ENCODE measurements around the gene CD84. TPM values are rescaled to one million over a fixed set of nuclear protein-coding genes. Genes with fewer than 3 reads are reported as not detected.

The CD84 gene
- total RNA-seq, 3 donors from 2014 or later (not counting 1 experiment from before 2014, with no cell fraction given), result 11.1 to 56.7 (median 12.9) TPM

DNA sequence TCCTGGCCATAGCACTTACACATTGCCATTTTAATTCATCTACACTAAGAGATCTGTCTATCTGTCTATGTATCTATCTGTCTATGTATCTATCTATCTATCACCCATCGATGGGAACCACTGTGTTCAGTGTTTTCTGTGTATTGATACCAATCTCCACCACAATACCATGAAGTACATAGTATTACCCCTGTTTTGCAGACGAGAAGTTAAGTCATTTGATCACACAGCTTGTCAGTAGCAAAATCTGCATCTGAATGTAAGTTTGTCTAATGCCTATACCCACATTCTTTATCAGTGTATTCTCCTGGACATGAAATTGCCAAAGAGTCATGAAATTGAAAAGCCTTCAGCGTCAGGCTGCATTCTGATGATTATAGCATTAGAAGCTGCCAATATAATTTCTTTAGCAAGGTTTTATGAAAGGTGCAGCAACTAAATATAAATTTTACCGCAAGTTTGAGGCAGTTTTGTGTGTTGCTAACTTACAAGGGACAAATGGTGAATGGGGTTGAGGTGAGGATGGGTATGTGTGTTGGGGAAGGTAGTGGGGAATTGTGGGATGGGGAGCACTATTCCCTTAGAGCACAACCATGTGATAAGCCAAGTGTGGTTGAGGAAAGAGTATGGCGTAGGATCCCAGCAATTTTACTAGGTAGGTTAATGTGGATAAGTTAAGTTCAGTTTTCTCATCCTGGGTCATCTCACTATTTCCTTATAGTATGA, 43.4 kb upstream of the CD84 start:
- Mint-ChIP-seq H3K4me3 (no peak overlapping the region), H3K36me3 (no peaks in the 10 kb centered on the region)

DNA sequence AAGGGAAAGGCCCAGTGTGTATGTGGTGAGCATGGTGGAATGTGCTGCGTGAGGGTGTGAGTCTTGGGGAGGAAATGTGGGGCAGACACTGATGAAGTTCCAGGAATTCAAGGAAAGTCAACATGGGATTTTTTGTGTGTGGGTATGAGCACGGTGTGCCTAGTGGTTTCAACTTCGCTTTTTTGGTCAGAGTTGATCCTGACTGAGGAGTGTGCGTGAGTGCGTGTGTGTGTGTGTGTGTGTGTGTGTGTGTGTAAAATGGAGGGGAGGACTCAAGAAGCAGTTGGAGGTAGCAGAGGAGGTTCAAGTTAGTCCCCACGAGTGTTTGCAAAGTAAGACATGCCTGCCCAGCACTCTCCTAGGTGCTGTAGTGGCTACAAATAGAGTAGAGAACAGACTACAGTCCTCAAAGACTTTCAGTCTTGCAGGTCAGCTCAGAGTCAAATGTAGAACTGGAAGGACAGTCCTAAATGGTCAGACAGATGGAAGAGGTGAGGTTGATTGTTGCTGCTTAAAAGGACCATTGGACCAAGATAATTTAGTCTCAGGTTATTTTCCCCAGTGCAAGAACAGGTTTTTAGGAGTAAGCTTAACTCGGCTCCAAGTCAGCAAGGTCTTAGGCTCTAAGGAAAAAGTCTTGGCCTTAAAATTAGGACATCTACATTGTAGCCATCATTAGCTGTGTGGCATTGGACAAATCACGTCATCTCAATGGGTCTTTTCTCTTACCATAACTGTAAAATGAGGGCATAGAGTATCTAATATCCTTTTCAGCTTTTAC, 42.5 kb upstream of the CD84 start:
- intact Hi-C loops (cut with micrococcal nuclease), result no loop called here
- H3K36me3 ChIP-seq (ENCODE audit: control insufficient read depth, insufficient read depth, low read length), result no peaks in the 10 kb centered on the region
- no peaks in the 10 kb centered on the region for H3K36me3 Mint-ChIP-seq
- H3K27me3 Mint-ChIP-seq (ENCODE audit: low read depth in 2 of 2), result peaks cover 2 to 10% of the 10 kb centered on the region in 2 donors
- no peak overlapping the region for H3K4me3 ChIP-seq (ENCODE audit: low read length)
- DNase-seq (no peak), ATAC-seq (no peak)
- H3K9me3 ChIP-seq (ENCODE audit: control insufficient read depth, insufficient read depth, low read length), result no peaks in the 10 kb centered on the region
- no peaks in the 10 kb centered on the region for H3K9me3 Mint-ChIP-seq
- WGBS (ENCODE audit: insufficient coverage), result 52% methylated on average over 8 of the region's 8 CpGs
- peaks cover 22 to 25% of the 10 kb centered on the region in 2 donors for H3K4me1 Mint-ChIP-seq
- H3K27ac ChIP-seq (ENCODE audit: low read length), result no peak overlapping the region
- TF ChIP-seq, protein P1, sequence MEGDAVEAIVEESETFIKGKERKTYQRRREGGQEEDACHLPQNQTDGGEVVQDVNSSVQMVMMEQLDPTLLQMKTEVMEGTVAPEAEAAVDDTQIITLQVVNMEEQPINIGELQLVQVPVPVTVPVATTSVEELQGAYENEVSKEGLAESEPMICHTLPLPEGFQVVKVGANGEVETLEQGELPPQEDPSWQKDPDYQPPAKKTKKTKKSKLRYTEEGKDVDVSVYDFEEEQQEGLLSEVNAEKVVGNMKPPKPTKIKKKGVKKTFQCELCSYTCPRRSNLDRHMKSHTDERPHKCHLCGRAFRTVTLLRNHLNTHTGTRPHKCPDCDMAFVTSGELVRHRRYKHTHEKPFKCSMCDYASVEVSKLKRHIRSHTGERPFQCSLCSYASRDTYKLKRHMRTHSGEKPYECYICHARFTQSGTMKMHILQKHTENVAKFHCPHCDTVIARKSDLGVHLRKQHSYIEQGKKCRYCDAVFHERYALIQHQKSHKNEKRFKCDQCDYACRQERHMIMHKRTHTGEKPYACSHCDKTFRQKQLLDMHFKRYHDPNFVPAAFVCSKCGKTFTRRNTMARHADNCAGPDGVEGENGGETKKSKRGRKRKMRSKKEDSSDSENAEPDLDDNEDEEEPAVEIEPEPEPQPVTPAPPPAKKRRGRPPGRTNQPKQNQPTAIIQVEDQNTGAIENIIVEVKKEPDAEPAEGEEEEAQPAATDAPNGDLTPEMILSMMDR (IDR thresholded peaks at IDR 0.05), result no peak
- peaks cover 18% of the 10 kb centered on the region for H3K4me1 ChIP-seq (ENCODE audit: control insufficient read depth, insufficient read depth, low read length)
- H3K27me3 ChIP-seq (ENCODE audit: control insufficient read depth, insufficient read depth, low read length), result no peaks in the 10 kb centered on the region
- H3K27ac Mint-ChIP-seq, result no peak overlapping the region
- H3K4me3 Mint-ChIP-seq, result no peak overlapping the region

More for the DNA sequence above, 43.4 kb upstream of the CD84 start:
- H3K27me3 Mint-ChIP-seq (ENCODE audit: low read depth in 2 of 2), result peaks cover 5 to 12% of the 10 kb centered on the region in 2 donors
- Histone ChIP-seq H3K27ac (ENCODE audit: low read length) (no peak overlapping the region), H3K9me3 (ENCODE audit: control insufficient read depth, insufficient read depth, low read length) (no peaks in the 10 kb centered on the region), H3K4me3 (ENCODE audit: low read length) (no peak overlapping the region), H3K36me3 (ENCODE audit: control insufficient read depth, insufficient read depth, low read length) (no peaks in the 10 kb centered on the region), H3K27me3 (ENCODE audit: control insufficient read depth, insufficient read depth, low read length) (no peaks in the 10 kb centered on the region), H3K4me1 (ENCODE audit: control insufficient read depth, insufficient read depth, low read length) (peaks cover 18% of the 10 kb centered on the region)
- peaks cover 30% of the 10 kb centered on the region in 2 donors for H3K4me1 Mint-ChIP-seq
- ATAC-seq (no peak), DNase-seq (no peak)
- 96% methylated on average over 5 of the region's 5 CpGs for WGBS (ENCODE audit: insufficient coverage)
- H3K9me3 Mint-ChIP-seq, result no peaks in the 10 kb centered on the region
- no peak overlapping the region for H3K27ac Mint-ChIP-seq
- TF ChIP-seq, protein P1 (IDR thresholded peaks at IDR 0.05), result no peak
- intact Hi-C loops (cut with micrococcal nuclease), result no loop called here

DNA sequence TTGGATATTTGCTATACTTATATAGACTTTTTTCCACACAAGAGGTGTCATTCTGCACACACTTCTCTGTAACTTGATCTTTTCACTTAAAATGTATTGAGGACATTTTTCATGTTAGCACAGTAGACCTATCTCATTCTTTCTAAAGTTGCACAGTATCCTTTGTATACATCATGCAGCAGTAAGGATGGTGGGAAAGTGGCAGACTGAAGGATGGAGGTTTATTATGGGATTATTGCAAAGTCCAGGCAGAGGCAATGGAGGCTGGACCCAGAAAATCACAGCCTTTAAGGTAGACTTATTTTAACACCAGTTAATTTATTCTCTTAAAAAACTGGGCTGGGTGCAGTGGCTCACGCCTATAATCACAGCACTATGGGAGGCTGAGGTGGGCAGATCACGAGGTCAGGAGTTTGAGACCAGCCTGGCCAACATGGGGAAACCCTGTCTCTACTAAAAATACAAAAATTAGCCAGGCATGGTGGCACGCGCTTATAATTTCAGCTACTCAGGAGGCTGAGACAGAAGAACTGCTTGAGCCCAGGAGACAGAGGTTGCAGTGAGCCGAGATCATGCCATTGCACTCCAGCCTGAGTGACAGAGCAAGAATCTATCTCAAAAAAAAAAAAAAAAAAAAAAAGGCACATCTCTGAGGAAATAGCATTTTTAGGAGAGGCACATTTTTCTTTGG, 41.8 kb upstream of the CD84 start:
- no peaks in the 10 kb centered on the region for H3K36me3 ChIP-seq (ENCODE audit: control insufficient read depth, insufficient read depth, low read length)
- ATAC-seq (no peak), DNase-seq (no peak)
- Mint-ChIP-seq H3K9me3 (no peaks in the 10 kb centered on the region), H3K27me3 (ENCODE audit: low read depth in 2 of 2) (peaks cover 0 to 9% of the 10 kb centered on the region in 2 donors), H3K4me1 (peaks cover 19 to 22% of the 10 kb centered on the region in 2 donors), H3K4me3 (no peak overlapping the region), H3K27ac (no peak overlapping the region), H3K36me3 (no peaks in the 10 kb centered on the region)
- H3K27me3 ChIP-seq (ENCODE audit: control insufficient read depth, insufficient read depth, low read length), result no peaks in the 10 kb centered on the region
- WGBS (ENCODE audit: insufficient coverage), result 73% methylated on average over 5 of the region's 5 CpGs
- intact Hi-C loops (cut with micrococcal nuclease), result no loop called here
- no peaks in the 10 kb centered on the region for H3K9me3 ChIP-seq (ENCODE audit: control insufficient read depth, insufficient read depth, low read length)
- TF ChIP-seq, protein P1 (IDR thresholded peaks at IDR 0.05), result no peak
- no peak overlapping the region for H3K4me3 ChIP-seq (ENCODE audit: low read length)
- peaks cover 12% of the 10 kb centered on the region for H3K4me1 ChIP-seq (ENCODE audit: control insufficient read depth, insufficient read depth, low read length)
- H3K27ac ChIP-seq (ENCODE audit: low read length), result no peak overlapping the region

Data from natural killer cell (primary cell).